Measurements from ENCODE around the gene SPPL2C. TPM values are rescaled to one million over a fixed set of nuclear protein-coding genes. Genes with fewer than 3 reads are reported as not detected.

SPPL2C gene
- total and polyA plus RNA-seq, 2 of the 8 experiments (the other 6 are each of a cell fraction or from before 2014, with no cell fraction given), result not detected

DNA sequence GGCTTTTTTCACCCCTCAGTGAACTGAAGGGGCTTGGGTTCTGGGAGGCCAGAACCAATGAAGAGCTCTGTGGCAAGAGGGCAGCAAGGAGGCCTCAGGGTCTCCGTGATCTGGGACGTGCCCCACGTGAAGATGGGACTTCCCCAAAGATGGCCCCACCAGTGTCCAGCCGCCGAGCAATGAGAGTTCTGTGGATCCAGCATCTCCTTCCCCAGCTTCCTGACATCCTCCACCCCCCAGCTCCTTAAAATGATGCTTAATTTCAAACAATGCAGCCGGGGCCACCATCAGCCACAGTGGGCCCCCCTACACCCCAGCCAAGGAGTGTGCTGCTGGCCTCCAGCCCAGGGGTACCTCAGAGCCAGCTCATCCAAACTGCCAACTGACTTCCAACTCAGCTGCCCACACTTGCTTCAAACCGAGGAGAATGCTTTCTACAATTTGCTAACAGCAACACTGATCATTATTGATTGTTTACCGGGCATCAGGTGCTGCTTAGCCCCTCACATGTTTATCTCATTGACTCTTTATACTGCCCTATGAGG, 5.9 kb upstream of the SPPL2C start (continued):
- TF ChIP-seq, protein P1, sequence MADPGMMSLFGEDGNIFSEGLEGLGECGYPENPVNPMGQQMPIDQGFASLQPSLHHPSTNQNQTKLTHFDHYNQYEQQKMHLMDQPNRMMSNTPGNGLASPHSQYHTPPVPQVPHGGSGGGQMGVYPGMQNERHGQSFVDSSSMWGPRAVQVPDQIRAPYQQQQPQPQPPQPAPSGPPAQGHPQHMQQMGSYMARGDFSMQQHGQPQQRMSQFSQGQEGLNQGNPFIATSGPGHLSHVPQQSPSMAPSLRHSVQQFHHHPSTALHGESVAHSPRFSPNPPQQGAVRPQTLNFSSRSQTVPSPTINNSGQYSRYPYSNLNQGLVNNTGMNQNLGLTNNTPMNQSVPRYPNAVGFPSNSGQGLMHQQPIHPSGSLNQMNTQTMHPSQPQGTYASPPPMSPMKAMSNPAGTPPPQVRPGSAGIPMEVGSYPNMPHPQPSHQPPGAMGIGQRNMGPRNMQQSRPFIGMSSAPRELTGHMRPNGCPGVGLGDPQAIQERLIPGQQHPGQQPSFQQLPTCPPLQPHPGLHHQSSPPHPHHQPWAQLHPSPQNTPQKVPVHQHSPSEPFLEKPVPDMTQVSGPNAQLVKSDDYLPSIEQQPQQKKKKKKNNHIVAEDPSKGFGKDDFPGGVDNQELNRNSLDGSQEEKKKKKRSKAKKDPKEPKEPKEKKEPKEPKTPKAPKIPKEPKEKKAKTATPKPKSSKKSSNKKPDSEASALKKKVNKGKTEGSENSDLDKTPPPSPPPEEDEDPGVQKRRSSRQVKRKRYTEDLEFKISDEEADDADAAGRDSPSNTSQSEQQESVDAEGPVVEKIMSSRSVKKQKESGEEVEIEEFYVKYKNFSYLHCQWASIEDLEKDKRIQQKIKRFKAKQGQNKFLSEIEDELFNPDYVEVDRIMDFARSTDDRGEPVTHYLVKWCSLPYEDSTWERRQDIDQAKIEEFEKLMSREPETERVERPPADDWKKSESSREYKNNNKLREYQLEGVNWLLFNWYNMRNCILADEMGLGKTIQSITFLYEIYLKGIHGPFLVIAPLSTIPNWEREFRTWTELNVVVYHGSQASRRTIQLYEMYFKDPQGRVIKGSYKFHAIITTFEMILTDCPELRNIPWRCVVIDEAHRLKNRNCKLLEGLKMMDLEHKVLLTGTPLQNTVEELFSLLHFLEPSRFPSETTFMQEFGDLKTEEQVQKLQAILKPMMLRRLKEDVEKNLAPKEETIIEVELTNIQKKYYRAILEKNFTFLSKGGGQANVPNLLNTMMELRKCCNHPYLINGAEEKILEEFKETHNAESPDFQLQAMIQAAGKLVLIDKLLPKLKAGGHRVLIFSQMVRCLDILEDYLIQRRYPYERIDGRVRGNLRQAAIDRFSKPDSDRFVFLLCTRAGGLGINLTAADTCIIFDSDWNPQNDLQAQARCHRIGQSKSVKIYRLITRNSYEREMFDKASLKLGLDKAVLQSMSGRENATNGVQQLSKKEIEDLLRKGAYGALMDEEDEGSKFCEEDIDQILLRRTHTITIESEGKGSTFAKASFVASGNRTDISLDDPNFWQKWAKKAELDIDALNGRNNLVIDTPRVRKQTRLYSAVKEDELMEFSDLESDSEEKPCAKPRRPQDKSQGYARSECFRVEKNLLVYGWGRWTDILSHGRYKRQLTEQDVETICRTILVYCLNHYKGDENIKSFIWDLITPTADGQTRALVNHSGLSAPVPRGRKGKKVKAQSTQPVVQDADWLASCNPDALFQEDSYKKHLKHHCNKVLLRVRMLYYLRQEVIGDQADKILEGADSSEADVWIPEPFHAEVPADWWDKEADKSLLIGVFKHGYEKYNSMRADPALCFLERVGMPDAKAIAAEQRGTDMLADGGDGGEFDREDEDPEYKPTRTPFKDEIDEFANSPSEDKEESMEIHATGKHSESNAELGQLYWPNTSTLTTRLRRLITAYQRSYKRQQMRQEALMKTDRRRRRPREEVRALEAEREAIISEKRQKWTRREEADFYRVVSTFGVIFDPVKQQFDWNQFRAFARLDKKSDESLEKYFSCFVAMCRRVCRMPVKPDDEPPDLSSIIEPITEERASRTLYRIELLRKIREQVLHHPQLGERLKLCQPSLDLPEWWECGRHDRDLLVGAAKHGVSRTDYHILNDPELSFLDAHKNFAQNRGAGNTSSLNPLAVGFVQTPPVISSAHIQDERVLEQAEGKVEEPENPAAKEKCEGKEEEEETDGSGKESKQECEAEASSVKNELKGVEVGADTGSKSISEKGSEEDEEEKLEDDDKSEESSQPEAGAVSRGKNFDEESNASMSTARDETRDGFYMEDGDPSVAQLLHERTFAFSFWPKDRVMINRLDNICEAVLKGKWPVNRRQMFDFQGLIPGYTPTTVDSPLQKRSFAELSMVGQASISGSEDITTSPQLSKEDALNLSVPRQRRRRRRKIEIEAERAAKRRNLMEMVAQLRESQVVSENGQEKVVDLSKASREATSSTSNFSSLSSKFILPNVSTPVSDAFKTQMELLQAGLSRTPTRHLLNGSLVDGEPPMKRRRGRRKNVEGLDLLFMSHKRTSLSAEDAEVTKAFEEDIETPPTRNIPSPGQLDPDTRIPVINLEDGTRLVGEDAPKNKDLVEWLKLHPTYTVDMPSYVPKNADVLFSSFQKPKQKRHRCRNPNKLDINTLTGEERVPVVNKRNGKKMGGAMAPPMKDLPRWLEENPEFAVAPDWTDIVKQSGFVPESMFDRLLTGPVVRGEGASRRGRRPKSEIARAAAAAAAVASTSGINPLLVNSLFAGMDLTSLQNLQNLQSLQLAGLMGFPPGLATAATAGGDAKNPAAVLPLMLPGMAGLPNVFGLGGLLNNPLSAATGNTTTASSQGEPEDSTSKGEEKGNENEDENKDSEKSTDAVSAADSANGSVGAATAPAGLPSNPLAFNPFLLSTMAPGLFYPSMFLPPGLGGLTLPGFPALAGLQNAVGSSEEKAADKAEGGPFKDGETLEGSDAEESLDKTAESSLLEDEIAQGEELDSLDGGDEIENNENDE (IDR thresholded peaks at IDR 0.05; ENCODE audit: insufficient replicate concordance, low read length), result no peak
- TF ChIP-seq POLR2A (IDR thresholded peaks at IDR 0.05; ENCODE audit: control extremely low read depth in 1 of 2, low read depth in 2 of 2, low read length in 2 of 2) (no peak), SIX5 (IDR thresholded peaks at IDR 0.05; ENCODE audit: low read depth, low read length) (no peak)

Data from H1 (cell line).